GM23338 (cell line): Measurements from ENCODE around the gene SPA17. TPM values are rescaled to one million over a fixed set of nuclear protein-coding genes. Genes with fewer than 3 reads are reported as not detected.

Experiments used
- ATAC-seq: fragments of 200-7000 bp; cut with Tn5 transposase; 3 replicates; pipeline ENCODE4 v1.9.1; 2020
- DNase-seq: peaks from one replicate; pipeline ENCODE4 v3.0.0-alpha.2; 2015; ENCODE audit warnings: low spot score
- H2AFZ ChIP-seq: fragments of 200-600 bp; sonication (generic); 2 replicates; pipeline ENCODE4 v1.8.0; 2016; ENCODE audit warnings: antibody characterized with exemption, mild to moderate bottlenecking, moderate library complexity
- H3F3A ChIP-seq: fragments of 200-600 bp; sonication (generic); replicated peaks from 2 replicates; pipeline ENCODE4 v1.8.0; 2017; ENCODE audit warnings: antibody characterized with exemption, mixed run types, low read depth
- H3K27ac ChIP-seq: fragments of 200-600 bp; sonication (generic); 2 replicates; pipeline ENCODE4 v1.6.1; 2016; ENCODE audit warnings: low read depth
- H3K27me3 ChIP-seq: fragments of 200-600 bp; sonication (generic); 2 replicates; pipeline ENCODE4 v1.8.0; 2016; ENCODE audit warnings: mild to moderate bottlenecking, mixed run types, moderate library complexity; ENCODE audit not compliant: insufficient read depth
- H3K36me3 ChIP-seq: fragments of 200-600 bp; sonication (generic); 2 replicates; pipeline ENCODE4 v1.8.0; 2016; ENCODE audit warnings: mild to moderate bottlenecking; ENCODE audit not compliant: insufficient read depth
- H3K4me1 ChIP-seq: fragments of 200-600 bp; sonication (generic); 2 replicates; pipeline ENCODE4 v1.8.0; 2016; ENCODE audit warnings: mild to moderate bottlenecking, moderate library complexity; ENCODE audit not compliant: insufficient read depth
- H3K4me2 ChIP-seq: fragments of 200-600 bp; sonication (generic); 2 replicates; pipeline ENCODE4 v1.7.1; 2017; ENCODE audit warnings: mixed run types
- H3K4me3 ChIP-seq: fragments of 200-600 bp; sonication (generic); 2 replicates; pipeline ENCODE4 v1.6.1; 2016; ENCODE audit warnings: mixed run types
- H3K79me2 ChIP-seq: fragments of 200-600 bp; sonication (generic); replicated peaks from 2 replicates; pipeline ENCODE4 v1.8.0; 2017; ENCODE audit warnings: mild to moderate bottlenecking; ENCODE audit not compliant: insufficient read depth
- H3K9me2 ChIP-seq: fragments of 200-600 bp; sonication (generic); 2 replicates; pipeline ENCODE4 v1.8.0; 2017; ENCODE audit not compliant: insufficient read depth
- H4K20me1 ChIP-seq: fragments of 200-600 bp; sonication (generic); replicated peaks from 2 replicates; pipeline ENCODE4 v1.8.0; 2017; ENCODE audit warnings: mild to moderate bottlenecking; ENCODE audit not compliant: insufficient read depth
- H3K27ac Mint-ChIP-seq: 2 replicates; pipeline ENCODE4 v1.8.0; 2020; ENCODE audit warnings: inconsistent platforms, mild to moderate bottlenecking, moderate library complexity, mixed read lengths
- H3K27me3 Mint-ChIP-seq: 3 replicates; pipeline ENCODE4 v1.8.0; 2022; ENCODE audit warnings: low read depth, mild to moderate bottlenecking, moderate library complexity, mixed read lengths, inconsistent platforms; ENCODE audit not compliant: insufficient read depth, poor library complexity
- H3K36me3 Mint-ChIP-seq: 3 replicates; pipeline ENCODE4 v1.8.0; 2021; ENCODE audit warnings: low read depth, mild to moderate bottlenecking, inconsistent platforms, moderate library complexity, mixed read lengths
- H3K4me1 Mint-ChIP-seq: 3 replicates; pipeline ENCODE4 v1.8.0; 2020; ENCODE audit warnings: mild to moderate bottlenecking, inconsistent platforms, mixed read lengths
- H3K4me3 Mint-ChIP-seq: 3 replicates; pipeline ENCODE4 v1.8.0; 2021; ENCODE audit warnings: moderate library complexity, mild to moderate bottlenecking, inconsistent platforms, mixed read lengths
- H3K9me3 Mint-ChIP-seq: 3 replicates; pipeline ENCODE4 v1.8.0; 2020; ENCODE audit warnings: moderate library complexity, mild to moderate bottlenecking, inconsistent platforms, mixed read lengths
- CREB1 ChIP-seq: fragments of 250-450 bp; sonication (Bioruptor Pico); IDR thresholded peaks from 2 replicates; pipeline ENCODE4 v1.5.0; 2020; ENCODE audit warnings: low read depth, mild to moderate bottlenecking, moderate library complexity
- EZH2 ChIP-seq: fragments of 200-600 bp; sonication (generic); IDR thresholded peaks from one replicate; pipeline ENCODE4 v1.8.0; 2017; ENCODE audit warnings: antibody characterized with exemption, mild to moderate bottlenecking, low read depth; ENCODE audit not compliant: unreplicated experiment
- EZH2phosphoT487 ChIP-seq: fragments of 200-600 bp; sonication (generic); IDR thresholded peaks from one replicate; pipeline ENCODE4 v1.8.1; 2018; ENCODE audit warnings: antibody characterized with exemption; ENCODE audit not compliant: unreplicated experiment
- JUNB ChIP-seq: IDR thresholded peaks from one replicate; pipeline ENCODE4 v1.6.1; 2016; ENCODE audit warnings: antibody characterized with exemption; ENCODE audit not compliant: unreplicated experiment
- STAT1 ChIP-seq: IDR thresholded peaks from one replicate; pipeline ENCODE4 v1.6.1; 2016; ENCODE audit warnings: antibody characterized with exemption; ENCODE audit not compliant: unreplicated experiment
- ZNF114 ChIP-seq: fragments of 250-450 bp; sonication (Bioruptor Pico); IDR thresholded peaks from 2 replicates; pipeline ENCODE4 v1.5.0; 2020; ENCODE audit warnings: mild to moderate bottlenecking, moderate library complexity
- ZNF331 ChIP-seq: fragments of 250-450 bp; sonication (Bioruptor Pico); IDR thresholded peaks from 2 replicates; pipeline ENCODE4 v1.5.0; 2020; ENCODE audit warnings: low read depth, mild to moderate bottlenecking, moderate library complexity
- polyA plus RNA-seq: library from polyadenylated mRNA; unstranded; fragments of >200 nt; fragmentation: Nextera tagmentation; extraction: Ambion mirVana; gene quantifications from 2 replicates; pipeline ENCODE4 v1.2.1, GENCODE V29; 2016
- total RNA-seq: library from RNA; depleted of rRNA; stranded (reverse); fragments of >200 nt; shearing (Covaris generic); gene quantifications from 2 replicates; pipeline ENCODE4 v1.2.3, GENCODE V29; 2014
- TF ChIP-seq, protein P1 (sequence below): fragments of 250-450 bp; sonication (Bioruptor Pico); IDR thresholded peaks from 2 replicates; pipeline ENCODE4 v1.5.0; 2020; ENCODE audit warnings: mild to moderate bottlenecking, moderate library complexity
- TF ChIP-seq, protein P2 (sequence below), 2 experiments: fragments of 200-600 bp in 1 of 2; sonication (generic) in 1 of 2; conservative IDR thresholded peaks; 2 replicates each; pipeline versions ENCODE4 v1.5.1 to v1.6.1; 2016 to 2017; ENCODE audit warnings: antibody characterized with exemption in 2 of 2, low read depth in 2 of 2, mild to moderate bottlenecking in 2 of 2, moderate library complexity in 1 of 2
- TF ChIP-seq, protein P3 (sequence below): IDR thresholded peaks from 2 replicates; pipeline ENCODE4 v1.6.1; 2016; ENCODE audit warnings: antibody characterized with exemption

The SPA17 gene
- total and polyA plus RNA-seq, 2 experiments from 2014 or later = 3.2 to 14.9 TPM

DNA sequence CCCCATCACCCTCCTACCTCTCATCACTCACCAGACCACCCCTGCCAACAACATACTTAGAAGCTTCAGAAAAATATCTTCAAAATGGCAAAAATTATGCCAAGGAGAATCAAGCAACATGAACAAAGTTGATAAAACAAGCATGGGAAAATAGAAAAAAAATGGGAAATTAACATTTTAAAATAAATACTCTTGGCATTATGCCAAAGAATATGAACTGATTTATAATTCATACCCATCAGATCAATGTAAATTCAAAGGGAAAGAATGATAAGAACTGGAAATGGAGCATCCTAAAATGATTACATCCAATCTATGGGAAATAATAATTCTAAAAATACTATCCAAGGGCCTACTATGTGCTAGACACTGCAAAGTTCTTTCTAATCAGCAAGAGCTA lies 12.2 kb upstream of the SPA17 start:
- Histone ChIP-seq H2AFZ (no peak overlapping the region), H3K27me3 (no peaks in the 10 kb centered on the region), H3K27ac (no peak overlapping the region), H3K9me2 (no peaks in the 10 kb centered on the region), H3K4me2 (no peak overlapping the region), H3F3A (no peaks in the 10 kb centered on the region), H3K36me3 (no peaks in the 10 kb centered on the region), H3K4me3 (no peak overlapping the region), H4K20me1 (no peaks in the 10 kb centered on the region), H3K4me1 (peaks cover 16% of the 10 kb centered on the region), H3K79me2 (no peaks in the 10 kb centered on the region)
- Mint-ChIP-seq H3K27ac (no peak overlapping the region), H3K4me3 (no peak overlapping the region), H3K27me3 (peaks cover 6% of the 10 kb centered on the region), H3K4me1 (peaks cover 21% of the 10 kb centered on the region), H3K9me3 (no peaks in the 10 kb centered on the region), H3K36me3 (no peaks in the 10 kb centered on the region; the same call in 2 of the 3 replicates)
- ATAC-seq = no peak
- TF ChIP-seq STAT1 (no peak), ZNF331 (CRISPR knock-in tag) (no peak), ZNF114 (CRISPR knock-in tag) (no peak), EZH2phosphoT487 (no peak), CREB1 (CRISPR knock-in tag) (no peak), JUNB (no peak), EZH2 (no peak)
- TF ChIP-seq, protein P1, sequence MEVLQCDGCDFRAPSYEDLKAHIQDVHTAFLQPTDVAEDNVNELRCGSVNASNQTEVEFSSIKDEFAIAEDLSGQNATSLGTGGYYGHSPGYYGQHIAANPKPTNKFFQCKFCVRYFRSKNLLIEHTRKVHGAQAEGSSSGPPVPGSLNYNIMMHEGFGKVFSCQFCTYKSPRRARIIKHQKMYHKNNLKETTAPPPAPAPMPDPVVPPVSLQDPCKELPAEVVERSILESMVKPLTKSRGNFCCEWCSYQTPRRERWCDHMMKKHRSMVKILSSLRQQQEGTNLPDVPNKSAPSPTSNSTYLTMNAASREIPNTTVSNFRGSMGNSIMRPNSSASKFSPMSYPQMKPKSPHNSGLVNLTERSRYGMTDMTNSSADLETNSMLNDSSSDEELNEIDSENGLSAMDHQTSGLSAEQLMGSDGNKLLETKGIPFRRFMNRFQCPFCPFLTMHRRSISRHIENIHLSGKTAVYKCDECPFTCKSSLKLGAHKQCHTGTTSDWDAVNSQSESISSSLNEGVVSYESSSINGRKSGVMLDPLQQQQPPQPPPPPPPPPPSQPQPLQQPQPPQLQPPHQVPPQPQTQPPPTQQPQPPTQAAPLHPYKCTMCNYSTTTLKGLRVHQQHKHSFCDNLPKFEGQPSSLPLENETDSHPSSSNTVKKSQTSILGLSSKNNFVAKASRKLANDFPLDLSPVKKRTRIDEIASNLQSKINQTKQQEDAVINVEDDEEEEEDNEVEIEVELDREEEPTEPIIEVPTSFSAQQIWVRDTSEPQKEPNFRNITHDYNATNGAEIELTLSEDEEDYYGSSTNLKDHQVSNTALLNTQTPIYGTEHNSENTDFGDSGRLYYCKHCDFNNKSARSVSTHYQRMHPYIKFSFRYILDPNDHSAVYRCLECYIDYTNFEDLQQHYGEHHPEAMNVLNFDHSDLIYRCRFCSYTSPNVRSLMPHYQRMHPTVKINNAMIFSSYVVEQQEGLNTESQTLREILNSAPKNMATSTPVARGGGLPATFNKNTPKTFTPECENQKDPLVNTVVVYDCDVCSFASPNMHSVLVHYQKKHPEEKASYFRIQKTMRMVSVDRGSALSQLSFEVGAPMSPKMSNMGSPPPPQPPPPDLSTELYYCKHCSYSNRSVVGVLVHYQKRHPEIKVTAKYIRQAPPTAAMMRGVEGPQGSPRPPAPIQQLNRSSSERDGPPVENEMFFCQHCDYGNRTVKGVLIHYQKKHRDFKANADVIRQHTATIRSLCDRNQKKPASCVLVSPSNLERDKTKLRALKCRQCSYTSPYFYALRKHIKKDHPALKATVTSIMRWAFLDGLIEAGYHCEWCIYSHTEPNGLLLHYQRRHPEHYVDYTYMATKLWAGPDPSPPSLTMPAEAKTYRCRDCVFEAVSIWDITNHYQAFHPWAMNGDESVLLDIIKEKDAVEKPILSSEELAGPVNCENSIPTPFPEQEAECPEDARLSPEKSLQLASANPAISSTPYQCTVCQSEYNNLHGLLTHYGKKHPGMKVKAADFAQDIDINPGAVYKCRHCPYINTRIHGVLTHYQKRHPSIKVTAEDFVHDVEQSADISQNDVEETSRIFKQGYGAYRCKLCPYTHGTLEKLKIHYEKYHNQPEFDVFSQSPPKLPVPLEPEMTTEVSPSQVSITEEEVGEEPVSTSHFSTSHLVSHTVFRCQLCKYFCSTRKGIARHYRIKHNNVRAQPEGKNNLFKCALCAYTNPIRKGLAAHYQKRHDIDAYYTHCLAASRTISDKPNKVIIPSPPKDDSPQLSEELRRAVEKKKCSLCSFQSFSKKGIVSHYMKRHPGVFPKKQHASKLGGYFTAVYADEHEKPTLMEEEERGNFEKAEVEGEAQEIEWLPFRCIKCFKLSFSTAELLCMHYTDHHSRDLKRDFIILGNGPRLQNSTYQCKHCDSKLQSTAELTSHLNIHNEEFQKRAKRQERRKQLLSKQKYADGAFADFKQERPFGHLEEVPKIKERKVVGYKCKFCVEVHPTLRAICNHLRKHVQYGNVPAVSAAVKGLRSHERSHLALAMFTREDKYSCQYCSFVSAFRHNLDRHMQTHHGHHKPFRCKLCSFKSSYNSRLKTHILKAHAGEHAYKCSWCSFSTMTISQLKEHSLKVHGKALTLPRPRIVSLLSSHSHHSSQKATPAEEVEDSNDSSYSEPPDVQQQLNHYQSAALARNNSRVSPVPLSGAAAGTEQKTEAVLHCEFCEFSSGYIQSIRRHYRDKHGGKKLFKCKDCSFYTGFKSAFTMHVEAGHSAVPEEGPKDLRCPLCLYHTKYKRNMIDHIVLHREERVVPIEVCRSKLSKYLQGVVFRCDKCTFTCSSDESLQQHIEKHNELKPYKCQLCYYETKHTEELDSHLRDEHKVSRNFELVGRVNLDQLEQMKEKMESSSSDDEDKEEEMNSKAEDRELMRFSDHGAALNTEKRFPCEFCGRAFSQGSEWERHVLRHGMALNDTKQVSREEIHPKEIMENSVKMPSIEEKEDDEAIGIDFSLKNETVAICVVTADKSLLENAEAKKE (CRISPR knock-in tag) = no peak
- TF ChIP-seq, protein P2, sequence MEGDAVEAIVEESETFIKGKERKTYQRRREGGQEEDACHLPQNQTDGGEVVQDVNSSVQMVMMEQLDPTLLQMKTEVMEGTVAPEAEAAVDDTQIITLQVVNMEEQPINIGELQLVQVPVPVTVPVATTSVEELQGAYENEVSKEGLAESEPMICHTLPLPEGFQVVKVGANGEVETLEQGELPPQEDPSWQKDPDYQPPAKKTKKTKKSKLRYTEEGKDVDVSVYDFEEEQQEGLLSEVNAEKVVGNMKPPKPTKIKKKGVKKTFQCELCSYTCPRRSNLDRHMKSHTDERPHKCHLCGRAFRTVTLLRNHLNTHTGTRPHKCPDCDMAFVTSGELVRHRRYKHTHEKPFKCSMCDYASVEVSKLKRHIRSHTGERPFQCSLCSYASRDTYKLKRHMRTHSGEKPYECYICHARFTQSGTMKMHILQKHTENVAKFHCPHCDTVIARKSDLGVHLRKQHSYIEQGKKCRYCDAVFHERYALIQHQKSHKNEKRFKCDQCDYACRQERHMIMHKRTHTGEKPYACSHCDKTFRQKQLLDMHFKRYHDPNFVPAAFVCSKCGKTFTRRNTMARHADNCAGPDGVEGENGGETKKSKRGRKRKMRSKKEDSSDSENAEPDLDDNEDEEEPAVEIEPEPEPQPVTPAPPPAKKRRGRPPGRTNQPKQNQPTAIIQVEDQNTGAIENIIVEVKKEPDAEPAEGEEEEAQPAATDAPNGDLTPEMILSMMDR (conservative IDR thresholded peaks at IDR 0.05; ENCODE audit: low read depth in 2 of 2) = no peak
- TF ChIP-seq, protein P3, sequence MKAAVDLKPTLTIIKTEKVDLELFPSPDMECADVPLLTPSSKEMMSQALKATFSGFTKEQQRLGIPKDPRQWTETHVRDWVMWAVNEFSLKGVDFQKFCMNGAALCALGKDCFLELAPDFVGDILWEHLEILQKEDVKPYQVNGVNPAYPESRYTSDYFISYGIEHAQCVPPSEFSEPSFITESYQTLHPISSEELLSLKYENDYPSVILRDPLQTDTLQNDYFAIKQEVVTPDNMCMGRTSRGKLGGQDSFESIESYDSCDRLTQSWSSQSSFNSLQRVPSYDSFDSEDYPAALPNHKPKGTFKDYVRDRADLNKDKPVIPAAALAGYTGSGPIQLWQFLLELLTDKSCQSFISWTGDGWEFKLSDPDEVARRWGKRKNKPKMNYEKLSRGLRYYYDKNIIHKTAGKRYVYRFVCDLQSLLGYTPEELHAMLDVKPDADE = no peak
- no peak for DNase-seq
